MCF 10A (cell line): ENCODE measurements around the gene TEDC2. TPM values are rescaled to one million over a fixed set of nuclear protein-coding genes. Genes with fewer than 3 reads are reported as not detected.
A peak's percentile ranks its signal among the peaks of the same experiment; 100 is the strongest.

Experiments
- BruUV-seq: library from RNA; stranded (reverse); fragments of 400-500 nt; replicated peaks from 2 replicates; lab custom pipeline; 2021; lab: Mats Ljungman, UMichigan
- CTCF ChIA-PET: fragments of 300-600 bp; sonication (Branson Sonifier 250); formaldehyde crosslinking; extraction: SDS; loops from one replicate; lab custom pipeline; 2021; ENCODE audit warnings: antibody characterized with exemption, inconsistent platforms; lab: Yijun Ruan, JAX
- POLR2A ChIA-PET: fragments of 300-600, 350-650 bp; sonication (Branson Sonifier 250); formaldehyde crosslinking; extraction: SDS; loops from one replicate; lab custom pipeline; 2020; ENCODE audit warnings: antibody characterized with exemption, inconsistent platforms; lab: Yijun Ruan, JAX
- DNase-seq: peaks from one replicate; pipeline ENCODE4 v3.0.0-alpha.2; 2018; ENCODE audit not compliant: unreplicated experiment
- H3K27ac Mint-ChIP-seq: one replicate; pipeline ENCODE4 v1.8.0; 2022; ENCODE audit warnings: mild to moderate bottlenecking, low read depth, mixed read lengths; ENCODE audit not compliant: unreplicated experiment
- H3K27me3 Mint-ChIP-seq: one replicate; pipeline ENCODE4 v1.8.0; 2022; ENCODE audit warnings: mixed read lengths; ENCODE audit not compliant: insufficient read depth, unreplicated experiment
- H3K36me3 Mint-ChIP-seq: one replicate; pipeline ENCODE4 v1.8.0; 2022; ENCODE audit warnings: mild to moderate bottlenecking, moderate library complexity, mixed read lengths; ENCODE audit not compliant: insufficient read depth, unreplicated experiment
- H3K4me1 Mint-ChIP-seq: one replicate; pipeline ENCODE4 v1.8.0; 2022; ENCODE audit warnings: mixed read lengths; ENCODE audit not compliant: insufficient read depth, unreplicated experiment
- H3K4me3 Mint-ChIP-seq: one replicate; pipeline ENCODE4 v1.8.0; 2022; ENCODE audit warnings: mild to moderate bottlenecking, moderate library complexity, mixed read lengths; ENCODE audit not compliant: unreplicated experiment
- H3K9me3 Mint-ChIP-seq: one replicate; pipeline ENCODE4 v1.8.0; 2022; ENCODE audit warnings: mixed read lengths; ENCODE audit not compliant: unreplicated experiment
- intact Hi-C: fragments of 100-400 bp; cut with micrococcal nuclease; formaldehyde crosslinking; loops from 2 replicates; pipeline ENCODE4 v1.14.1; 2022
- total RNA-seq: library from RNA; stranded (reverse); gene quantifications from 2 replicates; pipeline ENCODE4 v1.2.3, GENCODE V29; 2022
- TF ChIP-seq, protein P1 (sequence below): fragments of 200-600 bp; IDR thresholded peaks from one replicate; pipeline ENCODE4 v1.8.0; 2022; ENCODE audit warnings: antibody characterized with exemption, mild to moderate bottlenecking; ENCODE audit not compliant: unreplicated experiment

Gene TEDC2
- total RNA-seq, 1 experiment from 2014 or later, result 6.9 TPM

DNA sequence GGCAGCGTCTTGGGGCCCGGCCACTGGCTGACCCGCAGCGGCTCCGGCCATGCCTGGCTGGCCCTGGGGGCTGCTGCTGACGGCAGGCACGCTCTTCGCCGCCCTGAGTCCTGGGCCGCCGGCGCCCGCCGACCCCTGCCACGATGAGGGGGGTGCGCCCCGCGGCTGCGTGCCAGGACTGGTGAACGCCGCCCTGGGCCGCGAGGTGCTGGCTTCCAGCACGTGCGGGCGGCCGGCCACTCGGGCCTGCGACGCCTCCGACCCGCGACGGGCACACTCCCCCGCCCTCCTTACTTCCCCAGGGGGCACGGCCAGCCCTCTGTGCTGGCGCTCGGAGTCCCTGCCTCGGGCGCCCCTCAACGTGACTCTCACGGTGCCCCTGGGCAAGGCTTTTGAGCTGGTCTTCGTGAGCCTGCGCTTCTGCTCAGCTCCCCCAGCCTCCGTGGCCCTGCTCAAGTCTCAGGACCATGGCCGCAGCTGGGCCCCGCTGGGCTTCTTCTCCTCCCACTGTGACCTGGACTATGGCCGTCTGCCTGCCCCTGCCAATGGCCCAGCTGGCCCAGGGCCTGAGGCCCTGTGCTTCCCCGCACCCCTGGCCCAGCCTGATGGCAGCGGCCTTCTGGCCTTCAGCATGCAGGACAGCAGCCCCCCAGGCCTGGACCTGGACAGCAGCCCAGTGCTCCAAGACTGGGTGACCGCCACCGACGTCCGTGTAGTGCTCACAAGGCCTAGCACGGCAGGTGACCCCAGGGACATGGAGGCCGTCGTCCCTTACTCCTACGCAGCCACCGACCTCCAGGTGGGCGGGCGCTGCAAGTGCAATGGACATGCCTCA is 12.0 kb downstream of the TEDC2 start:
- BruUV-seq, result no TSS peak
- ChIA-PET CTCF (interaction anchor here (0.7 kb wide), 1 partner anchor 83 kb away, joined by 3 read pairs; no protein-coding TSS in a partner anchor), POLR2A (interaction anchor here (0.6 kb wide), 2 partner anchors 317 to 321 kb away, joined by 3 read pairs; no protein-coding TSS in a partner anchor)
- Mint-ChIP-seq H3K9me3 (no peaks in the 10 kb centered on the region), H3K4me1 (peaks cover 4% of the 10 kb centered on the region), H3K36me3 (no peaks in the 10 kb centered on the region), H3K27ac (no peak overlapping the region), H3K27me3 (no peaks in the 10 kb centered on the region), H3K4me3 (no peak overlapping the region)
- intact Hi-C loops, result no loop called here
- no peak for DNase-seq
- TF ChIP-seq, protein P1, sequence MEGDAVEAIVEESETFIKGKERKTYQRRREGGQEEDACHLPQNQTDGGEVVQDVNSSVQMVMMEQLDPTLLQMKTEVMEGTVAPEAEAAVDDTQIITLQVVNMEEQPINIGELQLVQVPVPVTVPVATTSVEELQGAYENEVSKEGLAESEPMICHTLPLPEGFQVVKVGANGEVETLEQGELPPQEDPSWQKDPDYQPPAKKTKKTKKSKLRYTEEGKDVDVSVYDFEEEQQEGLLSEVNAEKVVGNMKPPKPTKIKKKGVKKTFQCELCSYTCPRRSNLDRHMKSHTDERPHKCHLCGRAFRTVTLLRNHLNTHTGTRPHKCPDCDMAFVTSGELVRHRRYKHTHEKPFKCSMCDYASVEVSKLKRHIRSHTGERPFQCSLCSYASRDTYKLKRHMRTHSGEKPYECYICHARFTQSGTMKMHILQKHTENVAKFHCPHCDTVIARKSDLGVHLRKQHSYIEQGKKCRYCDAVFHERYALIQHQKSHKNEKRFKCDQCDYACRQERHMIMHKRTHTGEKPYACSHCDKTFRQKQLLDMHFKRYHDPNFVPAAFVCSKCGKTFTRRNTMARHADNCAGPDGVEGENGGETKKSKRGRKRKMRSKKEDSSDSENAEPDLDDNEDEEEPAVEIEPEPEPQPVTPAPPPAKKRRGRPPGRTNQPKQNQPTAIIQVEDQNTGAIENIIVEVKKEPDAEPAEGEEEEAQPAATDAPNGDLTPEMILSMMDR, result no peak

DNA sequence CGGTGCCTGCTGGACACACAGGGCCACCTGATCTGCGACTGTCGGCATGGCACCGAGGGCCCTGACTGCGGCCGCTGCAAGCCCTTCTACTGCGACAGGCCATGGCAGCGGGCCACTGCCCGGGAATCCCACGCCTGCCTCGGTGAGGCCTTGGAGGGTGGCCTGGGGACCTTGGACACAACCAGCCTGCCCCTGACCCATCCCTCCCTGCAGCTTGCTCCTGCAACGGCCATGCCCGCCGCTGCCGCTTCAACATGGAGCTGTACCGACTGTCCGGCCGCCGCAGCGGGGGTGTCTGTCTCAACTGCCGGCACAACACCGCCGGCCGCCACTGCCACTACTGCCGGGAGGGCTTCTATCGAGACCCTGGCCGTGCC is 12.6 kb downstream of the TEDC2 start:
- no TSS peak for BruUV-seq
- POLR2A ChIA-PET, result interaction anchor here (0.6 kb wide), 1 partner anchor 322 kb away, joined by 3 read pairs; no protein-coding TSS in a partner anchor
- no peaks in the 10 kb centered on the region for H3K27me3 Mint-ChIP-seq
- intact Hi-C loops, result no loop called here
- TF ChIP-seq, protein P1, result no peak
- no peaks in the 10 kb centered on the region for H3K36me3 Mint-ChIP-seq
- no peak overlapping the region for H3K27ac Mint-ChIP-seq
- DNase-seq, result no peak
- H3K4me1 Mint-ChIP-seq, result peaks cover 5% of the 10 kb centered on the region
- H3K4me3 Mint-ChIP-seq, result no peak overlapping the region
- CTCF ChIA-PET, result interaction anchor here (0.6 to 0.7 kb wide), 2 partner anchors 19 to 84 kb away, joined by 3 to 5 read pairs; no protein-coding TSS in a partner anchor
- no peaks in the 10 kb centered on the region for H3K9me3 Mint-ChIP-seq

DNA sequence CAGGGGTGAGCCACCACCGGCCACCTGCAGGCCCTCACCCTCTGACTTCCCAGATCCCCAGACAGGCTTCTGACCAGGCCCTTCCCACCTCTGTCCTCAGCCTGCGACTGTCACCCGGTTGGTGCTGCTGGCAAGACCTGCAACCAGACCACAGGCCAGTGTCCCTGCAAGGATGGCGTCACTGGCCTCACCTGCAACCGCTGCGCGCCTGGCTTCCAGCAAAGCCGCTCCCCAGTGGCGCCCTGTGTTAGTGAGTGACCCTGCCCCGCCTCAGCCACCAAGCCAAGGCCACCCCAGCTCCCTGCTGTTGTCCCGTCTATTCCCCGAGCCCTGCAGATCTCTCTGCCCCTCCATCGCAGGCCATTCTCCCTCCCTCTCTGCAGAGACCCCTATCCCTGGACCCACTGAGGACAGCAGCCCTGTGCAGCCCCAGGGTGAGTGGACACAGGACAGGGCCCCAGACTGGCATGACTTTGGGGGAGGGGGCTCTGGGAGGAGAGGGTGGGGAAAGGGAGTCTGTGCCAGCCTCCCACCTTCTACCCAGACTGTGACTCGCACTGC is 13.1 kb downstream of the TEDC2 start:
- Mint-ChIP-seq H3K27me3 (no peaks in the 10 kb centered on the region), H3K9me3 (no peaks in the 10 kb centered on the region), H3K4me1 (peaks cover 10% of the 10 kb centered on the region), H3K4me3 (peak overlapping the region; percentile 74), H3K27ac (no peak overlapping the region), H3K36me3 (peaks cover 2% of the 10 kb centered on the region)
- TF ChIP-seq, protein P1, result no peak
- intact Hi-C loops, result no loop called here
- ChIA-PET POLR2A (interaction anchor here (2.5 kb wide), 1 partner anchor 43 kb away, joined by 7 read pairs; no protein-coding TSS in a partner anchor), CTCF (interaction anchor here (0.6 to 0.7 kb wide), 2 partner anchors 19 to 85 kb away, joined by 3 to 5 read pairs; no protein-coding TSS in a partner anchor)
- no peak for DNase-seq
- BruUV-seq, result no TSS peak

DNA sequence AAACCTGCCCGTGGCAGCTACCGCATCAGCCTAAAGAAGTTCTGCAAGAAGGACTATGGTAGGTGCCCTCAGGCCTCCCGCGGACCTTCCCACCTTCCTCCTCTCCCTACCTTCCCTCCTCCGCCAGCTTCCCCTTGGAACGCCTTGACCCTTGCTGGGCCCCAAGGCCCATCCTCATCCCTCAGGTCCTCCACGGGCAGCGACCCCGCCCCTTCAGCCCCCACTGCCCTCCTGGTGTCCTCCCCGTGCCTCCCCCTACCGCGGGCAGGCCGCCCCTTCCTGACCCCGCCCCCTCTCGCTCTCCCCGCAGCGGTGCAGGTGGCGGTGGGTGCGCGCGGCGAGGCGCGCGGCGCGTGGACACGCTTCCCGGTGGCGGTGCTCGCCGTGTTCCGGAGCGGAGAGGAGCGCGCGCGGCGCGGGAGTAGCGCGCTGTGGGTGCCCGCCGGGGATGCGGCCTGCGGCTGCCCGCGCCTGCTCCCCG is 13.6 kb downstream of the TEDC2 start:
- intact Hi-C loops, result no loop called here
- BruUV-seq, result no TSS peak
- H3K27ac Mint-ChIP-seq, result no peak overlapping the region

More for the DNA sequence above, 13.6 kb downstream of the TEDC2 start:
- DNase-seq, result no peak
- ChIA-PET CTCF (interaction anchor here (0.6 kb wide), 1 partner anchor 49 kb away, joined by 3 read pairs; no protein-coding TSS in a partner anchor), POLR2A (interaction anchor here (0.6 to 2.5 kb wide), 3 partner anchors 14 to 707 kb away, joined by 3 to 11 read pairs (median 7); partner anchors contain the start of gene TEDC2)
- peaks cover 6% of the 10 kb centered on the region for H3K36me3 Mint-ChIP-seq
- H3K4me3 Mint-ChIP-seq, result peak overlapping the region; percentile 74
- TF ChIP-seq, protein P1, result no peak
- H3K4me1 Mint-ChIP-seq, result peaks cover 15% of the 10 kb centered on the region
- H3K27me3 Mint-ChIP-seq, result no peaks in the 10 kb centered on the region
- no peaks in the 10 kb centered on the region for H3K9me3 Mint-ChIP-seq
